Stimulated activated naive CD4-positive, alpha-beta T cell treated with Interleukin-2 at 50 U/mL for 16 hours (primary cell): ENCODE data around the gene SPACA9.

ENCODE experiments used
- DNase-seq: peaks from one replicate; lab custom pipeline; 2025; lab: John Stamatoyannopoulos, UW

SPACA9 gene

DNA sequence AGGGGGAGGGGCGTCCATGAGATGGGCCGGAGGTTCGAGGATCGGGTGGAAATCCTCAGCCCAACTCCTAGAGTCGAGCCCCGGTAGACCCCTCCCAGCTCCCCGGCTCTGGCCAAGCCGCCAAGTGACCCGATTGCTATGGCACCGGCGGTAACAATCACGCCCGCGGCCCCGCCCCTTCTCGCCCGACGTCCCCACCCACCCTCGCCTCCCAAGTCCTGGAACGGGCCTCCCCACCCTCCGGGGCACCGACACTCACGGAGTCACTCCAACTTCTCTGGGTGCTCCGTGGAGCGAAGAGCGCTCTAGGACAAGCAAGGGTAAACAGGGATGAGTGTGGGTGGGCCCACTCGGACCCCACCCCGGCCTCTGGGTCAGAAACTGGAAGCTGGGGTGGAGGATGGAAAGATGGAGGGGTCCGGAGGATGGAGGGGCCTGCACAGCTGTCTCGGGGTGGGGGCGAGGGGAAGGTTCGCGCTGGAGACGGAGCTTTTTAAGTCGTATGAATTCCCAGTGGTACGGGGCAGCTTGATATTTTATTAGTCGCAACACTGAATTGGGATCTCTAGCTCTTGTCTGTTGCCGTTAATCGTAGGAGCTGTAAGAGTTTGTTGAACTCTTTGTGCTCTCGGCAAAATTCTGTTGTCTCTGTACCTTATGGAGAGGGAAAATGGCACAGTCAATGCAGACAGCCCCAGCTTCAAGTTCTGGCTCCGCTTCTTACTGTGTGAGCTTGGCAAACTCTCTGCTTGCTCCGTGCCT lies at the start of gene SPACA9:
Gene SPACA9, plus strand, starts transcription at position 204 of the 762 bp plus-strand sequence. CDS start 5,050 bp downstream, outside the sequence.
- DNase-seq: peak; percentile 22

DNA sequence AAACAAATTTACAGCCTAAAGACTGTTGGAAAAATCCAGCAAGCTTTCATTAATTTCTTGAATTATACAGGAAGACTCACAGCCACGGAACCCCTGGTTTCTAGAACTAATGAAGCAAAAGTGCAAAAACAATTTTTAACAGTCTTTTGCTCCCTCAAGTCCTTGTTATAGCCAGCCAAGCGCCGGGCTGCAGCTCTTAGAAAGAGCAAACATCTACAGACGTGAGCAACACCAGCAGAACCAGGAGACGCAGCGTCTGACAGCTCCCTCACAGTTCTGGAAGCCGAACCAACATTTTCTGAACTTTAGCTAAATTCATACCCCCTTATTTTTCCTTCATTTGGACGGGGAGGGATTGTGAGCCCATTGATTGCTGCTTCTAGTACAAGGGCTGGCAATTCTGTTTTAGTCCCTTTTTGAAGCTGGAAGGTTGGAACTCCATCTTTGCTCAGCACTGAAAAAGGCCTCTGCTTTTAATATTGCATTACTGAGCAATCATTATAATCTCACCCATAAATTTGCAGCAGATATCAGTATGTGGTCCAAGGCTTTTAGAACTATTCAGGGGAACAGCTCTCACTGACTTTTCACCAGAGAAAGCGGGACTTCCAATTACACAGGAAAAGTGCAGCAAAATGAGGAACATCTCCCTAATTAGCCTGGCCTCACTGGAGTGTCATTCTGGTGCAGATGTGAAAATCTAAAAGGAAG lies 46.4 kb upstream of the SPACA9 start:
- DNase-seq: no peak

DNA sequence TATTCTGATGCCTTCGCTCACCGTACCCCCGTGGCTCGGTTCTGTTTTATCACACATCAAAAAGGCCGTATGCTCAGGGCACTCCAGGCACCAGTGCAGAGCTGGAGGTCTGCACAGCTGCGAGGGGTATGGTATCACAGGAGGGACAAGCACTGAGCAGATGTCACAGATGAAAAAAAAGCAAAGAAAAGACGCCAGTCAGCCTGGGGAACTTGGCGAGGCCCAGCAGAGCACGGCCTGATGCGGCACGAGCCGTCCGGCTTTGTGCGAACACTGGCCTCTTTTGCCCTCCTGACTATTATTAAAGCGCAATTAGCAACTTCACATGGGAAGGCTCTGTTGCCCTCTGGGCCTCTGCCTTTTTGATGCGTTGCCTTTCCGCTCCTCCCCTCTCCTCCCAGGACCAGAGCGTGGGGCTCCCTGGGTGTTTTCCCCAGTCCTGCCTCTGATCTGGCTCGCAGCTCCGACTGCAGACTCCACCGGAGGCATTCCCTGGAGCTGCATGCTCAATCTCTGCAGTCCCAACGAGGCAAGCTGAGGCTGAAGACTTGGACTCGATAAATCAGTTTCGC lies 45.1 kb upstream of the SPACA9 start:
- DNase-seq: no peak

DNA sequence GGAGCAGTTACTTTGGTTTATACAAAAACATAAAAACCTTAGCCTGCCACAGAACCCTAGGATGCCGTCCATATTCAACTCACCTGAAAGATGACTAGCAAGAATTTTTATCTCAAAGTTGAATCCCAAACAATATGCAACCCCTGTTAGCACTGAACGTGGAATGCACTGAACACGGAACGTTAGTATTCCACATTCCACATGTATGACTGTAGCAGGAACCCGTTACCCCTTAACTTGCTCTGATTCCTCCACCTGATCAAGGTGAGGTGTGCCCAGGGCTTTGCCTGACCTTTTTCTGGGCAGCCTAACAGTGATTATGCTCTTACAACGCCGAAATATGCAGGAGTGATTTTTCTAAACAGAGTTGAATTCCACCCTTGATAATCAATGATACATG lies 44.4 kb upstream of the SPACA9 start:
- no peak for DNase-seq

DNA sequence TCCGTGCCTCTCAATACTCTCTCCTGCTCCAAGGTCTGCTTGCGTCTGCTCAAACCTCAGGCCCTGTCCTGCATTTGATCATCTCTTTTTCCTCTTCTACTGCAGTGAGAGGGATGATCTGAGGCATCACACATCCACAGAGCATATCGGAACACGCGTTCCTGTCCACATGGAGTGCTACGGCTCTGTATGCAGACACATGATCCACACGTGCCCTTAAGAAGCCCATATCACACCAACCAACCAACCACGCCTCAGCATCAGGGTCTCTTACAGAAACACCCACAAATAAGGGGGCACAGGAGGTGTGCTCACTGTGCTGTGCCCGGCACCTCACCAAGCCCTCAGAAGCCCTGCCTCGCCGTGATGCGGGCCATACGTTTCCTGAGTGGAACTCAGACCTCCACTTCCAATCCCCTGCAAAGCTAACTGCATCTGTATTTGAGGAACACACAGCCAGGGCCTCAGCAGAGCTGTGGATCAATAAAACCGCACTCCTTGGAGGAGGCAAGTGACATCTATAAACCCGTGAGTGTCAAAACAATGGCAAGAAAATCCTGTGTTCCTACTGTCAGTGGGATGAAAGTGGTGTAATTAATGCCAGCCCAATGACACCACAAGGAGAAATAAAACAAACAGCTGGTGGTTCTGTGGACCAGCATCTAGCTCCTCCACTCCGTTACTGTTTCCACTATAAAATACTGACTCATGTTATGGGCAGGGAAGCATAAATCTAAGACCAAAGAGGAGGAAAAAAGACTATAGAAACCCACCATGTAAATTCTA lies 41.0 kb upstream of the SPACA9 start:
- no peak for DNase-seq

DNA sequence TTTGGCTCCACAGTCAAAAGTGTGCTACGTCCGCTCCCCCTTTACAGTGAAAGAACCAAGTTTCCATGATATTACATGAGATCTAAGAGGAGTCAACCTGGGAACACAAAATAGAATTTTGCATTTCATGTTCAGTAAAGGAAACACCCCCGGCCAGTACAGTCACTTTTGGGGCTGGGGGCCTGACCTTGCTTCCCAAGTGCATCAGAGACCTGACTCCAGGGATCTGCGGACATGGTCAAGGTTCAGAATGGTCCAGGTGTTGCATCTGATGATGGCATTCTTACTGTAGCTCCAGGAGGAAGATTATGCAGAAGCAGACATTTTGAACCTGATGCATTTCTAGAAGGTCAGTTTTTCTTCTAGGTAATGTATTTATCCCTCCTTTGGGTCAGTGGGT lies 40.4 kb upstream of the SPACA9 start:
- DNase-seq: no peak

DNA sequence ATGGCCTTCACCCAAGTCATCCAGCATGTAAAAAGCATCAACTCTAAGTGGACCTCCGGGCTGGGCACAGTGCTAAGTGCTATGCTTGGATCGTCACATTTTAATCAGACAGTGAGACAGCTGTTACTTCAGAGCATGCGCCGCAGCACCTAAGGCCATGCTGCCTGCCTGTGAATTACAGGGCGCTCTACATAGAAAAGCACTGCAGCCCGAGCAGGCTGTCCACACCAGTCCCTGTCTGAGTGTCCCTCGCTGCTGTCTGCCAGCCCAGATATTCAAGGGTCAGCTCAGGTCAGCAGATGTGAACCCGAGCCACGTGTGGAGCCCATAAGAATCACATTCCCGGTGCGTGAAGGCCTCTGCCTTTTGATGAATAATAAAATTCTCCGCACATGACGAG lies 37.7 kb upstream of the SPACA9 start:
- DNase-seq: no peak

DNA sequence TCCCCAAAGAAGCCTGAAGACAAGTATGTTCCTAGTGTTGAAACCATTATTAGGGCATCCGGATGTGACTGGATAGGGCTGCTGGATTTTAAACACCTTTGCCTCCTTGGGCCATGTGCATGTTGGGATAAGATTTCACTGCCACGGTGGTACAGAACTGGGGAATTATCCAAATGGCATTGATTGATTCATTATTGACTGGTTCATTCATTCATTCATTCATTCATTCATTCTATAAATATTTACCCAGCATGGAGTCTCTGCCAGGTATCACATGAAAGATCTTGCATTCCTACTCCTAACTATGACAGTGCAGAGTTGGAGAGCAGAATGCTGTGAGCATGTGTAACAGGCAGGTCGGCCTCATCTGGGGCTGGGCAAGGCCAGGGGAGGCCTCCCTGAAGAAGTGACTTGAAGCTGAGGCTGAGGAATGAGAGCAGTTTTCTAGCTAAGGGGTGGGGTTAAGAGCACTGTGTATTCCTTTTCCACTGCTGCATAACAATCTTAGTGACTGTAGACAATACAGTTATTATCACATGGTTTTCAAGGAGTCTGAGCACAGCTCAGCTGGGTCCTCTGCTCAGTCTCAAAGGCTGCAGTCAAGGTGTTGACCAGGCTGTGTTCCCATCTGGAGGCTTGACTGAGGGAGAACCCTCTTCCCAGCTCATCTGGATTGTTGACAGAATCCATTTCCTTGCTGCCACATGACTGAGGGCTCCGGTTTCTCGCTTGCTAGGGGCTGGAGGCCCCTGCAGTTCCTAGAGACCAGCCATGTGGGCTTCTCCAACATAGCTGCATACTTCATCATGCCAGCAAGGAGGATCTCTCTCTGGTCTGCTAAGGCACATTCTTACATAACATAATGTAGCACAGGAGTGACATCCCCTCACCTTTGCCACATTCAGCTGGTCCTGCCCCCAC lies 36.3 kb upstream of the SPACA9 start:
- DNase-seq: no peak

DNA sequence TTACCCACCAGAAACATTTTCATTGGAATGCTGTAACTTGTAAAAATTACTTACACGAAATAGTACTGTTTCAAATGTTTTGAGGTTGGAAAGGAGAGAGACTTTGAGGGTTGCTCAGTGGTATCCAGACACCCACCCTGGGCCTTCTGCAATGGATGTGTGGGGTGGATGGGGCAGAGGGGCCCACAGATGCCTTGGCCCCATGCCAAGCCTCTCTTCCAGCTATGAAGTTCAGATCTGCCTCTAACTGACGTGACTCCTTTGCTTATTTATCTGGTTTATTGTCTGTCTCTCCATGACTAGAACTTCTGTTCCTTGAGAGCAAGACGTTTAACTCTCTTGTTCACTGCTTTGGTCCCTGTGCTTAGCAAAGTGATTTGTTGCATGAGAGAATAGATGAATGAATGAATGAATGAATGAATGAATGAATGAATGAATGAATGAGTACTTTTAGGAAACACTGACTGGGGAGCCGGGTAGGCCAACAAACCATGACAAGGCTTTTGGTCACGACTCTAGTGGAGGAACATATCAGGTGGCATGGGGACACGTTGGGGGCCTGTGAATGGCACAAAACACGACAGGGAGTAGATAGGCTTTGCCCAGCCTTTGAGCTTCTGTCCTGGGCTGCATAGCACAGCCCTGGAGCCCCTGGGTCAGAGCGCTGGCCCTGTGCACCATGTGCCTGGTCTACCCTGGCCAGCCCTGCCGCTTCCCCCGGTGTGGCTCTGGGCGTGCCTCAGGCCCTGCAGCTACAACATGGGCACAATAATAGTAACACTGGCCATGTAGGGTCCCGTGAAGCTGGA lies 32.4 kb upstream of the SPACA9 start:
- no peak for DNase-seq

DNA sequence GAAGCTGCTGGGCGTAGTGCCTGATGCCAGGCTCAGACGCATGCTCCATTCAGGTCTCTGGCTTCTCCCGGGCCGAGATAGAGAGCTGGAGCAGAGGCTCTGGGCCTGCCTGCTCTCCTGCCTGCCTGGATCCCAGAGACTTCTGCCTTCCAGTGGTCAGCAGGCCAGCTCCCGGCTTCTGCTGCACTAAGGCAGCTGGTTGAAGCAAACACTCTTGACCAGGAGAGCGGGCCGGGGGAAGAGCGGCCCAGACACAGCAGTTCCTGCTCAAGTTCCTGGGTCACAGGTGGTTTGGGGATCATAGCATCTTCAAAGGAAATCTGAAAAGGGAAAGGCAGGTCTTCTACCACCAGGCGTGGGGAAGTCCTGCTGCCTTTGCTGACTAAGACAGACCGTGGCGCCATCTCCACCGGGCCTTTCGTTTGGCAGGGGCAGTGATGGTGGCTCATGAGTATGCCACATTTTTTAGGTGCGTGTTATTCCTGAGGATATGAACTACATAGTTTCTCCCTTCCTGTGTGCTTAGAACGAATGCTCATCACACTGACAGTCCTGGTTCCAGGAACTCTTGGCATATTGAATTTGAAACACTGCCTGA lies 31.7 kb upstream of the SPACA9 start:
- DNase-seq: no peak

DNA sequence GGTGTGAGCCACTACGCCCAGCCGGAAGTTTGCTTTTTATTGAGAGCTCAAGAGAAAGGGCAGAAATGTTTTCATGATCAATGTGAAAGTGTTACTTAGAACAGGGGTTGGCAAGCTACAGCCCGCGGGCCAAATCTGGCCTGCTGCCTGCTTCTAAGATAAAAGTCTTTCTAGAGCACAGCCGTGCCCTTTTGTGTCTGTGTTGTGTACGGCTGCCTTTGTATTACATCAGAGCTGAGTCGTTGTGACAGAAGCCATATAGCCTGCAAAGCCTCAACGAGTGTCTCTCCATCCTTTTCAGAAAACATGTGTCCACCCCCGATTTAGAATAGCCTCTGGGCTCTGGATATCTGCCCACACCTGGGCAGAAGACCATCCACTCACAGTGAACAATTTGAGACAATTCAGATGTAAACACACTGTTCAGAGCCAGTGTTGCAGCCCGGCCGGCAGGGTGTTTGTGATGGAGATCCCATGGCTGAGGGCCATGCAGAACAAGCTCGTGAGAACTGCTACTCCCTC lies 29.5 kb upstream of the SPACA9 start:
- no peak for DNase-seq

DNA sequence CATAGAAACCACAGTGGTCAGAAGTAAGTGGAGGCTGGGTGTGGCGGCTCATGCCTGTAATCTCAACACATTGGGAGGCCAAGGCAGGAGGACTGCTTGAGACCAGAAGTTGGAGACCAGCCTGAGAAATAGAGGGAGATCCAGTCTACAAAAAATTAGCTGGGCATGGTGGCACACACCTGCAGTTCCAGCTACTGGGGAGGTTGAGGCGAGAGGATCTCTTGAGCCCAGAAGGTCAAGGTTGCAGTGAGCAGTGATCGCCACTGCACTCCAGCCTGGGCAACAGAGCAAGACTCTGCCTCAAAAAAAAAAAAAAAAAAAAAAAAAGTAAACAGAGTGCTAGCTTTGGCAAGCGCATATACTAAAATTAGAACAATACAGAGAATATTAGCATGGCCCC lies 25.2 kb upstream of the SPACA9 start:
- DNase-seq: no peak

DNA sequence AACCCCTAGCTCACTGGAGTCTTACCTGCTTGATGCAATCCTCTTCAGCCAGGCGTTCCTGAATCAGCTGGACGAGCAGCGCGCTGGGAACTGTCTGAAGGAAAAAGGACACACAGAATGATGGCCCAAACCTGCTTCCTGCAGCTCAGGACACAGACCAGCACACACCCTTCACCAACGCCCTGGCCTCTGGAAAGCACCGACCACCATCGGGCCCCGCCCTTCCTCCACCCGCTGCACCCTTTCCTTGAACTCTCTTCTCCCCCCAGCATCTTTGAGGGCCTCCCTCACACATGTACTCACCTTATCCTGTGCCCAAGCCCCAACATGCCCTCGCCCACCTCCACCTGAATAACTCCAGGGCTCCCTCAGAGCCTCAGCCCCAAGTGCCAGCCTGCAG lies 23.9 kb upstream of the SPACA9 start:
- no peak for DNase-seq

DNA sequence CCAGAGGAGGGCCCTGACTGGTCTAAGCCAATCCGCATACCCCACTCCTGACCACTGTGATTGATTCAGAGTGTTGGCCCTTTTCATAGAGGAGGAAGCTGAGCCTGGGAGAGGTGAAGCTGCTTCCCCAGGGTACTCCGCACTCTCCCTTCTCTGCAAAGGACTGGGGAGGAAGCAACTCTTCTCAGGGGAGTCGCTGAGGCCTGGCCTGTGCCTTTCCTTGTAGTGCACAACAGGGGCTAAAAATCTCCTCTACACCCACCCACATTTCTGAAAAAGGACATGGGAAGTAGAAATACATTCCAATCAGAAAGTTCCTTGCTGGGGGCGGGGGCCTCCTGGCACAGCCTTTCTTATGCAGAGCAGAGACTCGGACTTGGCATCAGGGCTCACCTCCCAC lies 22.8 kb upstream of the SPACA9 start:
- no peak for DNase-seq

DNA sequence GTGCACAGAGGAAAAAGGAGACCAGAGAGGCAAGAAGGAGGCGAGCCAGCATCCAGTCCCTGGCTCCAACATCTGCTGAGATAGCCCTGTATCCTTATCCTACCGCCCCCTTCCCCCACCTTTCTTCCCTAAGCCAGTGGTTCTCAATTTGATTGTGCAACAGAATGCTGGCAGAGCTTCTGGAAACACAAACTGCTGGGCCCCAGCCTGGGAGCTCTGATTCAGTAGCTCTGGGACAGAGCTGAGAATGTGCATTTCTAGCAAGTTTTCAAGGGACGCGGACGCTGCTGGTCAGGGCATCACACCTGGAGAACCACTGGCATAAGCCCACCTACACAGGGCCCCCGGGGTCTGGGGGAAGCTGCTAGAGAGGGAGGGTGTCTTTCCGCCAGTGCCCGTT lies 21.7 kb upstream of the SPACA9 start:
- DNase-seq: no peak

DNA sequence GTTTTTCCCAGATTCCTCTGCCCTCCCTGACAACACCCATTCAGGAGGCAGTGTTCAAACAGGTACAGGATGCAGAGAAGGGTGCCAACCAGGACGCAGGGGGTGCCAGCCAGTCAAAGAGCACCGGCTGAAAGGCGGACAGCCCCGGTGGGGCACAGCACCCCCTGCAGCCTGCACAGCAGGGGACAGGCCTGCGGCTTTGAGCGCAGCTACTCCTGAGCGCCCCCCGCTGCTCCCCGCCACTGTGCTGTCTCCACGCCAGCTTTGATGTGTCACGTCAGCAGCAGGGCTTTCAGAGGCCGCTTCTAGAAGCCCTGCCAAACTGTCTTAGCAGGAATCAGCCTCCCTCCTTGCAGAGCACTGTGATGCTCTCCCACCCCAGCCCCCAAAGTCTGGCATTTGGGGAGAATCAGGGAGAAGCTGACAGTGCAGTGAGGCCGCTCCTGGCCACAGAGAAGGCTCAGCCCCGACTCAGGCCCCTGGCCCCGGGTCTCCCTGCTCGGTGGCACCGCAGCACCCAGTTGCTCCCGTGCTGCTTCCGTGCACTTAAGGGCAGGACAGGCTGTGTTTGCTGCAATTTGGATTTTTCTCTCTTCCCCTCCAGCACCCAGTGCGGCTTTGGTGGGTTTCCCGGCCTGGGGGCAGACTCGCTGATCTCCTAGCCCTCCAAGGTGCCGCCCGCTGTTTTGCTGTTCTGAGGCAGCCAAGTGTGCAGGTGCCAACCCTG lies 20.9 kb upstream of the SPACA9 start:
- DNase-seq: no peak

DNA sequence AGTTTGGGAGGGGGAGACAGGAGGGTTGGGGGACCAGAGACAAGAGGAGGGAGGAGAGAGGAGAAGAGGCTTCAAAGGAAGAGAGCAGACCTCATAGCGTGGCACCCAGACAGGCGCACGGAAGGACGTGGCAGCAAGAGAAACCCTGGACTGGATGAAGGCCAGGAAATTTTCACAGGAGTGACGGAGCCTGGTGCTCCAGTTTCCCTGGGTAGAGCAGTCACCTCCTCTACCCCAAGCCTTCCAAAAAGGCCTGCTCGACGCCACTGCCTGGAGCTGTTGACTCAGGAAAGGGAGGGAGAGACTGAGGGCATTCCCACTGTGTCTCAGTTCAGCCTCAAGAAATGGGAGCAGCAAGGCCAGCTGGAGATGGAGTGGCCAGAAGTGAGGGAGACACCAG lies 19.9 kb upstream of the SPACA9 start:
- no peak for DNase-seq

DNA sequence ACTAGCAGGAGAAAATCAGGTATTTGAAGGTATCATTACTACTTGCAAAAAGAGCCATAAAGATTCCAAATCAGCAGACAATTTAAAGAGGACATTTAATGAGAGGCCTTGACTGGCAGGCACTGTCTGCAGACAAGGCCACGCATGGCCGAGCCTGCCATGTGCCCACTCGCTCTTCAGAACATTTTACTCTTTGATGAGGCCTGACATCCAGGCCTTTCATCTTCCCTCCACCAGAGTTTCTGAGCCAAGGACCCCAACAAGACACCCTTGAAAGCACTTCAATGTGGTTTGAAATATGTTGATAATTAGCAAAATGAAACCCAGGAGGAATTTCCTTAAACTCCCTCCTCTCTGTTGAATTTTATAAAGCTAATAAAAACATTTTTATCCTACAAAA lies 17.0 kb upstream of the SPACA9 start:
- DNase-seq: no peak

DNA sequence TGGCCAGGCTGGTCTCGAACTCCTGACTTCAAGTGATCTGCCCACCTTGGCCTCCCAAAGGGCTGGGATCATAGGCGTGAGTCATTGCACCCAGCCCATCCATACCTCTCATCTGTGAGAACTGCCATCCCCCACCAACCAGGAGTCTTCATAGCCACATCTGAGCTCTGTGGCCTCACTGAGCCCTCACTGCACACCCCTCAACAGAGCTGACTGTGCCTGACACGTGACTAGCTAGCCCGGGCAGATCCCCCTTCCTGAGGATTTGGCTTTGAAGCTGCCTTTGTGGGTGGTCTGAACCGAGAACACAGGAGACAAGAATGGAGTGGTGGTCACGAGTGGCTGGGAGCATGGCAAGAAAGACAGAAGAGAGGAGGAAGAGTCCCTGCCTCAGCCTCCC lies 16.2 kb upstream of the SPACA9 start:
- DNase-seq: no peak
